Pons (tissue), 1 donor: Measurements from ENCODE around the gene AKT1.
A peak's percentile ranks its signal among the peaks of the same experiment; 100 is the strongest.
"Not testable (repeated sequence)": the region's sequence is repeated elsewhere in the genome, so short reads cannot be mapped to it uniquely, and the experiment has no call there.

ENCODE experiments used
- DNase-seq: peaks from one replicate; pipeline ENCODE4 v3.0.0-alpha.2; 2016; ENCODE audit warnings: low spot score

Gene AKT1

DNA sequence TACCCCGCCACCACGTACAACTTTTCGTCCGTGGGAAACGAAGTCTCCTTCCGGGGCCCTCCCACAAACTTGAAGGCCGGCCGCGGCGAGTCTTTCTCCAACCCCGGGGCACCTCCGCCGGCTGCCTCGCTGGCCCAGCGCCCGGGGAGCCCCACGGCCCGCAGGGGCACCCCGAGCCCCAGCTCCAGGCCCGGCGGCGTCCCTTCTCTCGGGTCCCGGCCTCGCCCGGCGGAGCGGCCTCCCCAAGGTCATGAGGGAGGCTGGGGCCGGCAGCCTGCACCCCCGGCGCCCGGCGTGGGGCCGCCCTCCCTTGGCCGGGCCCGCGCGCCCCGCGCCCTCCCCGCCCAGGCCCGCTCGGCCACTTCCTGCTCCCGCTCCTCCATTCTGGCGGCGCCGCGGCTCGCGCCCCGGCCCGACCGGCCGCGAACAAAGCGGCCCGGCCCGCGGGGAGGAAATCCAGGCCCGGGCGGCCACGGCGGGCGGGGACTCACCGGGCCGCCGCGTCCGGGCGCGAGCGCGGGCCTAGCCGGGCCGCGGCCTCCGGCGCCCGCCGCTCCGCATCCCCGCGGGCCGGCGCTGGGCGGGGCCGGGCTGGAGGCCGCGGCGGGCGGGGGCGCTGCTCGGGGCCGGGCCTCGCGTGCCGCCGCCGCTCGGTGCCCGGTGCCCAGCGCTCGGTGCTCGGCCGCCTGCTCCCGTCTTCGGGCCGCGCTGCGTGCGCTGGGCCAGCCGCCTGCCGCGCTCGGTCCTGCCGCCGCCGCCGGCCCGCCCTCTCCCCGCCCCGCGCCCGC, at the start of gene AKT1:
AKT1 (minus strand) TSS at position 756 of the 788 bp plus-strand sequence. CDS start 3,105 bp downstream, outside the sequence.
- DNase-seq: no peak

DNA sequence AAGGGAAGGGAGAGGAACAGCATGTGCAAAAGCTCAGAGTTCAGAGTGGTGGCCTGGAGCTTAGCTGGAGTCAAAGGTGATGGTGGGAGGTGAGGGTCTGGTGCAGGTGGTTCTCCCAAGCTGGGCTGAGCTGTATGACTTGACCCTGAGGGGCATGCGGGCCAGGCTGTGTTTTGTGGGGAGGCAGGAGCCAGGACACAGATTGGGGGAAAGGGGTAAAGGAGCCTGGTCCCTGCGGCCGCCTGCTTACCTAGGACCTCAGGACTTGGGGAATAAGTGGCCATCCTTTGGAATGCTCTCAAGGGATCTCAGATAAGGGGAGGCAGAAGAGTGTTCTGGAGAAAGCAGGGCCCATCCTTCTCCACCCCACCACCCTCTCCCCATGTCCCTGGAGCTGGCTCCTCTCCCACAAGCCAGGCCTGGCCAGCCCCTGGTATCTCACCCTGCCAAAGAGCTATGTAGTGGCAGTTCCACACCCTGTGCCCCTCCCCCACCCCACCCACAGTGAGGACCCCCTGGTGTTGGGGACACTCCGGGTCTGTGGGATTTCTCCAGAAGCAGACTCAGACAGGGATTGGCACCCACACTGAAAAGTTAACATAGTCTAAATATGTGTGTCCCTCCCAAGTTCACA, 49.6 kb upstream of the AKT1 start:
- no peak for DNase-seq

DNA sequence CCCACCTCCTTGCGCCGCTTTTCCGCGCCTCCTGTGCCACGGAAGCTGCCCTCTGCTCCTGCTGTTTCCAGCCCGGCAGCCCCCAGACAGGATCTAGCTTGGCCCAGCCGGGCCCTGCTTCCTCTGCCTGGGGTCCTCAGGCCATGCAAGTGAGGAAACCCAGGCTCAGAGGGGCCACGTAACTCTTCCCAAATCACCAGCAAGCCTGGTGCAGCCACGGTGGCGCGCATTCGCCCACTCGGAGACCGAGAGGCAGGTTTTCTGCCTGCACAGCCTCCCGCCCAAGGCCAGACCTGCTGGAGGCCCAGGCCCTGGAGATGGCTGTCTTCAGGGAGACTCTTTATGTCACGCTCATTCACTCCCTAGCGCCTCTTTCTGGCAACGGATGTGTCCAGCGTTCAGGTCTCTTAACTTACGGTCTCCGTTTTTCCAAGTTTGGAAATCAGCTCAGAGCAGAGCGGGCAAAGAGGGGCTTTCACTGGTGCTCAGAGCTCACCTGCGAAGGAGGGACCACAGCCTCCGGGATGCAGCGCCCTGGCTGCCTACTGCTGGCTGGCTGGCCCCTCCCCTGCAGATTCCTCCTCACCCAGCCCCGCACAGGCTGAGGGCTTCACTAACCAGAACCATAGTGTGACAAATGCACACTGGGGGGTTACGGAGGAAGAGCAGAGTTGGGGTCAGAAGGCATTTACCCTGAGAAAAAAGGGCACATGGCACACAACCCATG, 48.9 kb upstream of the AKT1 start:
- no peak for DNase-seq

DNA sequence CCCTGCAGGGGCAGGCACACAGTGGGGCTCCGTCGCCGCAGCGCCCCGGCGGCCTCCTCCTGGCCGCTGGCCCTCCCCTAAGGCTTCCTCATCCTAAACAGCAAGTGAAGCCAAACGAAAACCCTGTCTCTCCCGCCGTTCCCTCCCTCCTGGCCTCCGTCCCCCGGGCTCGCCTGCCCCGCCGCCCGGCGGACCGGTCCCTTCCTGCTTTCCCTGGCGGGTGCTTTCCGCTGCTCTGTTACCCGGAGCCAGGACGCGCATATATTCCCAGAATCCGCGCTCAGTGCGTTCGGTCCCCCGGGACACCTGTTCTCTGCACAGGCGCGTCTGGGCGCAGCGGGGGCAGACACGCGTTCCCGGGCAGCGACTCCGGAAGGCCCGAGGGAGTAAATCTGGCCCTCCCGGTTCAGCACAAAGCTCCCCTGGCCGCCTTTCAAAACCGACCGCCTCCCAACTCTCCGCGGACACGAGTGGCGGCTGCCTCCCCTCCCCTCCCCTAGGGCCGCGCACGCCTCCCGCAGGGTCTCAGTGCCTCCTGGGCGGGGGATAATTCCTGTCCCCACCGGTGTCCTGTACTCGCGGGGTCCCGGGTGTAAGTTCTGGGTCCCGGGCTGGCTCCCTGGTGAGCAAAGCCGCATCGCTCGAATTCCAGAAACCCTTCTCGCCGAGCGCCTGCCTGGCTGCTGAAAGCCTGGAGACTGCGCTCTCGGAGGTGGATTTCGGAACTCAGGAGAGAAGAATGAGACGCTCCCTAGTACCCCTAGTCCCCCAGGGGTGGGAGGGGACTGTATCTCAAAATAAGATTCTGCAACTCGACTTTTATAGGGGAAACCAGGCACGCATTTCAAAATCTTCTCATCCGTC, 48.1 kb upstream of the AKT1 start:
- no peak for DNase-seq

DNA sequence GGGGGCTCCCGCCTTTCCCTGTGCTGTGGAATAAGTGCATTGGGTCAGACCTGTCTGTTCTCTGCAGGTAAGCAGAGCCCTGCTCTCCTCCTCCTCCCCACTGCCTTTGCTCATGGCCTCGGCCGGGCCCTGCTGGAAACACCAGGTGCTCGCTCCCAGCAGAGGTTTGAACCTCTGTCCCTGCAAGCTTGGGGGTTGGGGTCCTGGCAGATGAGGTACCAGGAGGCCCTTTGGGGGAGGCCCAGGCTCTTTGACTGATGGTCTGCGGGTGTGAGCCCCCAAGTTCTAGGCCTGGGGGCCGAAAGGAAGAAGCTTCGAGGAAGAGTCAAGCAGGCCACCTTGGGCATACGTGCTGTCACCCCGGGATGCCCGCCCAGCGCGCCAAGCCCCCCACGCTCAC, 47.5 kb upstream of the AKT1 start:
- DNase-seq: no peak

DNA sequence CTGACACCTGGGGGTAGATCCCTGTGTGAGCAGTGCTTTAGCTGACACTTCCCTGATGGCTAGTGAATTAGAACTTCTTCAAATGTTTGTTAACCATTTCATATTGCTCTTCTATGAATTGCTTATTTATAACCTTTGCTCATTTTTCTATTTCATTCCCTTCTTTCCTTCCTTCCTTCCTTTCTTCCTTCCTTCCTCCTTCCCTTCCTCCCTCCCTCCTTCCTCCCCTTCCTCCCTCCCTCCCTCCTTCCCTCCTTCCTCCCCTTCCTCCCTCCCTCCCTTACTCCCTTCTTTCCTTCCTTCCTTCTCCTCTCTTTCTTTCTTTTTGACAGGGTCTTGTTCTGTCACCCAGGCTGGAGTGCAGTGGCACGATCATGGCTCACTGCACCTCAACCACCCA, 46.2 kb upstream of the AKT1 start:
- no peak for DNase-seq

DNA sequence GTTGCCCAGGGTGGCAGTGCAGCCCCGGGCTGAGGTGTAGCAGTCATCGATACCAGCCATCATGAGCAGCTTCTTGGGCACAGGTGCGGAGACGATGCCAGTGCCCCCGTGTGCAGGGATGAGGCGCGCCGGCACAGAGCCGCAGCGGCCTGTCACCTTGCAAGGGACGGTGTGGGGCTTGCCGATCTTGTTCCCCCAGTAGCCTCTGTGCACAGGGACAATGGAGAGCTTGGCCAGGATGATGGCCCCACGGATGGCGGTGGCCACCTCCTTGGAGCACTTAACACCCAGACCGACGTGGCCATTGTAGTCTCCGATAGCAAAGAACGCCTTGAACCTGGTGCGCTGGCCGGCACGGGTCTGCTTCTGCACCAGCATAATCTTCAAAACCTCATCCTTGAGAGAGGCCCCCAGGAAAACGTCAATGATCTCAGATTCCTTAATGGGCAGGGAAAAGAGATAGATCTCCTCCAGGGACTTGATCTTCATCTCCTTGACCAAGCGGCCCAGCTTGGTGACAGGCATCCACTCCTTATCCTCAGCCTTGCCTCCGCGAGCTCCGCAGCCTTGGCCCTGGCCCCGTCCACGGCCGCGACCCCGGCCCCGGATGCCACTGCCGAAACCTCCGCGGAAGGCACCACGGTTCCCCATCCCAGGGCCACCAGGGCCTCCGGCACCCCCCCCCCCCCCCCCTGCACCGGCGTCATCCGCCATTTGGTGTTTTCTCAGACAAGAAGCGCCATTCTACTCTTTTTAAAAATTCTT, 40.8 kb upstream of the AKT1 start:
- DNase-seq: not testable (repeated sequence)

DNA sequence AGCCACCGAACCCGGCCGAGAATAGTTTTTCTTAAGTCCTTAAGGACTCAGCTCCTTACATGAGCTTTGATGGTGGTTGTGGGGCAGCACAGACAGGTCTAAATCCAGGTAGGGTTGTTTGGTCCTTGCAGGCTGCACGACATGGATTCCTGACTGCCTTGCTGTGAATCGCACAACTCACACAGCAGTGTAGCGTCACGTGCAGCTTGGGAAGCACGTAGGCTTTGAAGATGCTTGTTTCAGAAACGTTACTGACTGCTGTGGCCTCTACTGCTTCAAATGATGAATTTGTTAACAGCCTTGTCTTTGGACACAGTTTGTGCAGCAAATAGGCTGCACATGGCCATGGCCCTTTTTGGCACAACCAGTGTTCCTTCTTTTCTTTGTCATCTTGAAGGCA, 35.2 kb upstream of the AKT1 start:
- no peak for DNase-seq

DNA sequence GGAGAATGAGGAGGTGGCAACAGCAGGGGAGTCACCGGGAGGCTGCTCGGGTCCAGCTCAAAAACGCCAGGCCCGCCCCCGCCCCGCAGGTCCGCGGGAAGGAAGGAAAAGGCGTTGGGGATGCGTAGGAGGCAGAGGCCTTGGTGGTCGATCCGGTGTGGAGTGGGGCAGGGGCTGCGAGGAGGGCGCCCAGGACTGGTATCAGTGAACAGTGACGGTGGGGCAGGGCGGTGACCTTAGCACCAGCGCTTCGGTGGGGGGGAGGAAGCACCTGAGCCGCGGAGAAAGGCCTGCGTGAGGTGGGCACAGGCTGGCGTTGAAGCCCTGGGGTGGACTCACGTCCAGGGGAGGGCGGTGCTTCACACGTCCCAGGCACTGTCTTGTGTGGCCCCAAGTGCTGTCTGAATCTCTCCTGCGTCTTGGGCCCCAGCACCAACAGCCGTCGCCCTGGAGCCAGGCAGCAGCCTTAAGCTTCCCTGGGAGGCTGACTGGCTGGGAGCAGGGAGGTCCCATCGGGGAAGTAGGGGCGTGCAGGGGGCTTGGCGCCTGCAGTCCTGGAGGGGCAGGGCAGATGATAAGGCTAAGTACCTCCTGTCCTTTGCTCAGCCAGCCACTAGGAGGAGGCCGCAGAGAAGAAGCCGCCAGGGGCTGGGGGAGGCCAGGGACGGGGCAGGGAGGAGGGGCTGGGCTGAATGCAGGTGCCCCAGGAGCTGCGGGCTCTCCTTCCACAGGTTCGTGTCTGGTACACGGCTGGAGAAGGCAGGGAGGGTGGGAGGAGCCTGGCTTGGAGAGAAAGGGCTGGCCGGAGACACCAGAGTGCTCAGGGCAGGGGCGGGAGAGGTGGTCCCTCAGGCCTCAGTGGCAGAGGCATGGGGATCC, 31.9 kb upstream of the AKT1 start:
- DNase-seq: no peak

DNA sequence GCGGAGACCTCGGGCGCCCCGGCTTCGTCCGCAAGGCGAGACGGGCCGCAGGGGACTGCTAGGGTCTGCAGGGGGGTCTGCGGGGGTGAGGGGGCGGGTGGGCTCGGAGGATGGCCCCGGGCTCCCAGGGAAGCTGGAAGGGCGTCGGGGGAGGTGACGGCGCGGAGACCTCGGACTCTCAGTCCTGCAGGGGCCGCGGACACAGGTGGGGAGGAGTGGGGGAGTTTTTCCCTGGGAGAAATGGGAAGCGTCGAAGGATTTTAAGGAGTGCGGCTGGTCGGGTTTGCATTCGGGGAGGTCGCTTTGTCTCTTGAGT, 31.3 kb upstream of the AKT1 start:
- no peak for DNase-seq

DNA sequence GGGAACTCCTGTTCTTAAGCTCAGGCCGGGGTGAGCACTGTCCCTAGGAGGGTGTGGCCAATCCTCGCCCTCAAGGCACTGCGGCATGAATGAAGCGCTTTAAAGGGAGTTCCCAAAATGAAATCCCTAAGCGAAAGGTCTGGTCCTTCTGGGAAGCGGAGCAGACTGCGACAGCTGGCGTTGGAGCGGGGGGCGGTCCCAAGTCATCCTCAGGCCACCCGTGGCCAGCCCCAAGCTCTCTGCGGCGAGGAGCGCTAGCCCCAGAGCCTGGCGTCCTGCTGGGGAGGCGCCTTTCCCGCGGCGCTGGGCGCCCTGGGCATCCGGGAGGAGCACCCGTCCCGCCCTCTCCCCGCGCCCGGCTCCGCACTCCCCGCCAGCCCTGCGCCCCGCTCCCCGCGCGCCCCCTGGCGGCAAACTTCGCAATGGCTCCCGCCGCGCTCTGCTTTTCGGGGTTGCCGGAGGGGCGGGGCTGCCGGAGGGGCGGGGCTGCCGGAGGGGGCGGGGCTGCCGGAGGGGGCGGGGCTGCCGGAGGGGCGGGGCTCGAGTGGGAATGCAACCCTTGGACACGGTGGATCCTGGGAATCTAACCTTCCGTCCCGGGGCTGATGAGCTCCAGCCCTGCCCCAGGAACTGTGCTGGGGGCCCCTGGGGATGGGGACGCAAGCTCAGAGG, 30.8 kb upstream of the AKT1 start:
- DNase-seq: peak; percentile 66

DNA sequence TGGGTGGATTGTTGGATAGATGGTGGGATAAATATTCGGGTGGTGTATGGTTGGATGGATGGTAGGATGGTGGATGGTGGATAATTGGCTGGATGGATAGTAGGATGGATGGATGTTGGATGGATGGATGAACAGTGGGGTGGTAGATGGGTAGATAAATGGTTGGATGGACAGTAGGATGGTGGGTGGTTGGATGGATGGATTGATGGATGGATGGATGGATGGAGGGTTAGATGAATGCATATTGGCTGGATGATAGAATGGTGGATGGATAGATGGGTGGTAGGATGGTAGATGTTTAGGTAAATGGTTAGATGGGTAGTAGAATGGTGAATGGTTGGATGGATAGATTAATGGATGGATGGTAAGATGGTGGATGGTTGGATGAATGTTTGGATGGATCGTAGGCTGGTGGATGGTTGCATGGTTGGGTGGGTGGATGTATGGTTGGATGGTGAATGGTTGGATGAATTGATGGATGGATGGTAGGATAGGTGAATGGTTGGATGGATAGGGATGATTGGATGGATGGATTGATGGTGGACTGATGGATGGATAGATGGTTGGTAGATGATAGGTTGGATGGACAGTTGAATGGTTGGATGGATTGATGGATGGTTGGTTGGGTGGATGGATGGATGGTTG, 28.9 kb upstream of the AKT1 start:
- DNase-seq: no peak

DNA sequence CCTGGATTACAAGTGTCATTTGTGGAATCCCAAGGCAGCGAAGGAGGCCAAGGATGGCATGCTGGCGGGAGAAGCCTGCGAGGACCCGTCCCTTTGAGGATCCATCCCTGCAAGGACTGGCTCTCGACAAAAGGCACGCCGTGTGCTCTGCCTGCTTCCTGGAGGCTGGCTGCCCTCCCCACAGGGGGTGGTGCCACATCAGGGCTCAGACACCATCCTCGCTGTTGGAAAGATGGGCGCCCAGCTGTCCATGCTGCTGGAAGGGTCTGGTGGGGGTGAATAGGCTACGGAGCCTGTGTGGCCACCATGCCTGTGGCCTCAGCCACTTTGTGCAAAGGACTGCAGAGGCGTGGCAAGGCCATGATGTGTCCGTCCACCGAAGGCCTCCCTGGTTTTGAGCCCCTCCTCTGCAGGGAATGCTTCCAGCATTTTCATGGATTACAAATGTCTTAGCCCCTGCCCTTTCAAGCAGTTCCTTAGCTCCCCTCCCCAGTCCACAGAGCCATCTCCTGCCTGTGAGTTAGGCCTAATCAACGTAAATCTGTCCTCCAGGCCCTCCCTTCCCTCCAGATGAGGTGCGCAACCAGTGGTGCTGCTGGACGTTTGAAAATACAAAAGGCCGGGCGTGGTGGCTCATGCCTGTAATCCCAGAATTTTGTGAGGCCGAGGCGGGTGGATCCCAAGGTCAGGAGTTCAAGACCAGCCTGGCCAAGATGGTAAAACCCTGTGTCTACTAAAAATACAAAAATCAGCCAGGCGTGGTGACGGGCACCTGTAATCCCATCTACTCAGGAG, 27.5 kb upstream of the AKT1 start:
- DNase-seq: no peak

DNA sequence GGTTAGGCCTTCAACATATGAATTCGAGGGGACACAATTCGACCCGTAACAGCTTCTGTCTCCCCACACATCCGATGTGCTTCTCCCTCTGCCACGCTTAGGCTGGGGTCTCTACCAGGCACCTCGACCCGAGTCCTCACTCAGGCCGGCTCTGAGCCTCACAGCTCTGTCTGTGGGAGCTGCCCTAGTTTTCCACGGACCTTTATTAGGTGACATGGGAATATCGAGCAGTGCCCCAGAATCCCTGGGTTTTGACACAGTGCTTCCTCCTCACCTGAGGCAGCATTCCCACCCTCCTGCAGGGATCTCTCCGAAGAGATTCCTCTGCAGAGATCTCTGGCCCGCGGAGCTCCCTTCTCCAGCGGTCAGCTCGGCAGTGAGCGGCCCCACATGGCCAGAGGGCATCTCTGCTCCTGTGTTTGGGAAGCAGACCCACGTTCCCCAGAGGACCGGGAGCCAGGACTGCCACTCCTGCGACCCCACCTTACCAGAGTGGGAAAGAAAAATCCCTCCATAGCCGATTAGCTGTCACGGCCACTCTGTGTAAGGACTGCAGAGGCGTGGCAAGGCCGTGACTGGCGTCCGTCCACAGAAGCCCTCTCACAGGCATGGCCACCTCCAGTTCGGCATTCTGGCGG, 26.5 kb upstream of the AKT1 start:
- DNase-seq: no peak

DNA sequence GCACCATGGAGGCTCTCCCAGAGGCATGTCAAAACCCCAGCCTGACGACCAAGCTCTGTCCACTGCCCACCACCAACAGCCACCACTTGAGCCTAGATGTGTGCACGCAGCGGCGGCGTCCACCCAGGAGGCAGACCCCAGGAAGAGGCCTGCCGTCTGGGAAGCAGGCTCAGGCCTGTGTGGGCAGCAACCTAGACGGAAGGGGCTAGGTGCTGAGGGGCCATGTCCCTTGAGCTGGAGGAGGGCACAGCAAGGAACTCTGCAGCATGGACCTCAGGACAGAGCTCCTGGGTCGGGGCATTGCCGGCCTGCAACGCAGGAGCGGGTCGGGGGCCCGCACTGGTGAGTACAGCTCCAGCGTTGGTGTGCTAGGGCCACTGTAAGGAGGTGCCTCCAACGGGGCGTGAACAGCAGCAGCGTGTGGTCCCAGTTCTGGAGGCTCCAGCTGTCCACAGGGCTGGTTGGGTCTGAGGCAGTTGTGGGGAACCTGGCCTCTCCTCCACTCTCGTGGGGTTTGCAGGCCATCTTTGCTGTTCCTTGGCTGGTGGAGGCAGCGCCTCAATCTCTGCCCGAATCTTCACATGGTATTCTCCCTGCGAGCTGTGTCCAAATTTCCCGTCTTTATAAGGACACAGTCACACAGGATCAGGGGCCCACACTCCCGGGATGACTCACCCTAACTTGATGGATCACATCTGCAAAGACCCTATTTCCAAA, 25.8 kb upstream of the AKT1 start:
- DNase-seq: no peak

DNA sequence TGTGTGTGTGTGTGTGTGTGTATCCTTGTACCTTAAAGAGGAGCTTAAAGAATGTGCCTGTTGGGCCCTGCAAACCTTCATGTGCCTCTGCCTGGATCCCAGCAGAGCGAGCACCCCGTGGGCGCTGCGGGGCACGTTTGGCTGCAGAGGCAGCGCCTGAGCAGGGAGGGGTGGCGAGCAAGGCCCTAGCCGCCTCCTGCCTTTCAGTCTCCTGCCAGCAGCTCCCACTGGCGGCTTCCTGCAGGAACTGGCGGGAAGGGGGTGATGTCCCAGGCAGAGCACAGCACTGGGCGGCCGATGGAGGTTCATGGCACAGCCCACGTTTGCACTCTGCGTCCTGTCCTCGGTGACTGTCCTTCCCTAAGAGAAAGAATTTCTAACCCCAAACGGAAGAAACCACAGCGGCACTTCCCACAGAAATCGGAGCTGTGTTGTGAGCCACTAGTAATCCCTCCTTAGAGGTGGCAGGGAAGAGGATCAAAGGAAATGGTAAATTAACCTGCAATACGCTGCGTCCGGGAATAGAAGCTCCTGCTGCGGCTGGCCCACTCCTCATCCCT, 25.2 kb upstream of the AKT1 start:
- DNase-seq: no peak

DNA sequence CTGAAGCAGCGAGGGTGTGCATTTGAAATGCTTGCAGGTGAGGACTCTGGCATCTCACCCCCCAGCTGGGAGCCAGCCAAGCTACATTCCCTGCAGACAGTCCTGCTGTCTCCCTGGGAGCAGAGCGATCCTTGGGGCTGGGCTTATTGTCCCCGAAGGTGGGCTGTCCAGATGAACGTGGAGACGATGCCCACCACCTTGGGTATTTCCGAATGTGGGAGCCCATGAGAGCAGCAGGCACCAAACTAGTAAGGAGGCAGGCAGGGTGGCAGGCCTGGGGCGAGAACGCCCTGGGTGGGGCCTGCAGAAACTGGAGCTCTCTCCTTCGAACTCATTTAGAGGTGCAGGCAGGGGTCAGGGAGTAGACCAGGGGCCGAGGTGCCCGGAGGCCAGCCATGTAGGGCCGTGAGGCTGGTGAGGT, 23.8 kb upstream of the AKT1 start:
- DNase-seq: no peak
